ENCODE measurements around the gene EVA1B. TPM values are rescaled to one million over a fixed set of nuclear protein-coding genes. Genes with fewer than 3 reads are reported as not detected.

The EVA1B gene
- total RNA-seq, 1 donor from 2014 or later = 3.1 TPM

GRCh38 chr1:36303650-36304360 is 19.6 kb downstream of the EVA1B start:
- H3K27ac Mint-ChIP-seq = no peak overlapping the region
- peaks cover 22% of the 10 kb centered on the region for H3K36me3 Mint-ChIP-seq
- no peak overlapping the region for H3K27ac ChIP-seq
- peaks cover 26% of the 10 kb centered on the region for H4K20me1 ChIP-seq (ENCODE audit: low read depth)
- no peak overlapping the region for H2AFZ ChIP-seq (replicated peaks)
- H3K9ac ChIP-seq = no peak overlapping the region
- H3K9me3 ChIP-seq (ENCODE audit: low read depth) = no peaks in the 10 kb centered on the region
- no peaks in the 10 kb centered on the region for H3K9me3 Mint-ChIP-seq
- H3K4me2 ChIP-seq = no peak overlapping the region
- H3K36me3 ChIP-seq = peaks cover 4% of the 10 kb centered on the region
- H3K4me1 ChIP-seq = peaks cover 11% of the 10 kb centered on the region
- no peak for DNase-seq (ENCODE audit: low spot score)
- H3F3A ChIP-seq (ENCODE audit: low read depth) = peaks cover 27% of the 10 kb centered on the region
- H3K4me3 ChIP-seq = no peak overlapping the region
- TF ChIP-seq CTCF (IDR thresholded peaks at IDR 0.05) = no peak
- no peak for TF ChIP-seq EZH2phosphoT487 (IDR thresholded peaks at IDR 0.05)
- TF ChIP-seq EZH2 (IDR thresholded peaks at IDR 0.05) = no peak
- H3K27me3 ChIP-seq = no peaks in the 10 kb centered on the region
- peaks cover 4% of the 10 kb centered on the region for H3K27me3 Mint-ChIP-seq (ENCODE audit: insufficient read depth, low read depth)
- H3K4me1 Mint-ChIP-seq = peaks cover 16% of the 10 kb centered on the region
- no peak overlapping the region for H3K4me3 Mint-ChIP-seq
- H3K79me2 ChIP-seq (ENCODE audit: low read depth) = peaks cover 6% of the 10 kb centered on the region

- Histone ChIP-seq H2AFZ (replicated peaks) (no peak overlapping the region), H3K9ac (no peak overlapping the region), H3K36me3 (peaks cover 4% of the 10 kb centered on the region), H3K27ac (no peak overlapping the region), H3K4me3 (no peak overlapping the region), H3K4me2 (no peak overlapping the region), H3K79me2 (ENCODE audit: low read depth) (peaks cover 6% of the 10 kb centered on the region), H3K4me1 (peaks cover 11% of the 10 kb centered on the region), H3K9me3 (ENCODE audit: low read depth) (no peaks in the 10 kb centered on the region), H4K20me1 (ENCODE audit: low read depth) (peaks cover 26% of the 10 kb centered on the region), H3F3A (ENCODE audit: low read depth) (peaks cover 27% of the 10 kb centered on the region), H3K27me3 (no peaks in the 10 kb centered on the region)
- H3K36me3 Mint-ChIP-seq = peaks cover 22% of the 10 kb centered on the region
- peaks cover 14% of the 10 kb centered on the region for H3K4me1 Mint-ChIP-seq
- H3K27me3 Mint-ChIP-seq (ENCODE audit: insufficient read depth, low read depth) = peaks cover 4% of the 10 kb centered on the region
- TF ChIP-seq EZH2phosphoT487 (IDR thresholded peaks at IDR 0.05) (no peak), CTCF (IDR thresholded peaks at IDR 0.05) (no peak), EZH2 (IDR thresholded peaks at IDR 0.05) (no peak)
- H3K27ac Mint-ChIP-seq = no peak overlapping the region
- no peak overlapping the region for H3K4me3 Mint-ChIP-seq
- DNase-seq (ENCODE audit: low spot score) = no peak
- H3K9me3 Mint-ChIP-seq = no peaks in the 10 kb centered on the region
These were observed 20.2 kb downstream of the EVA1B start for GRCh38 chr1:36303244-36303643.

- Histone ChIP-seq H3K4me1 (peaks cover 4% of the 10 kb centered on the region), H3K36me3 (peaks cover 8% of the 10 kb centered on the region), H3K27ac (no peak overlapping the region), H4K20me1 (ENCODE audit: low read depth) (peaks cover 19% of the 10 kb centered on the region), H3F3A (ENCODE audit: low read depth) (peaks cover 28% of the 10 kb centered on the region), H3K79me2 (ENCODE audit: low read depth) (no peaks in the 10 kb centered on the region), H3K27me3 (no peaks in the 10 kb centered on the region), H3K9ac (no peak overlapping the region), H2AFZ (replicated peaks) (no peak overlapping the region), H3K4me3 (no peak overlapping the region), H3K4me2 (no peak overlapping the region), H3K9me3 (ENCODE audit: low read depth) (no peaks in the 10 kb centered on the region)
- Mint-ChIP-seq H3K9me3 (no peaks in the 10 kb centered on the region), H3K4me3 (no peak overlapping the region), H3K4me1 (peaks cover 5% of the 10 kb centered on the region), H3K27me3 (ENCODE audit: insufficient read depth, low read depth) (peaks cover 2% of the 10 kb centered on the region), H3K36me3 (peaks cover 27% of the 10 kb centered on the region), H3K27ac (no peak overlapping the region)
- DNase-seq (ENCODE audit: low spot score) = no peak
- TF ChIP-seq EZH2 (IDR thresholded peaks at IDR 0.05) (no peak), EZH2phosphoT487 (IDR thresholded peaks at IDR 0.05) (no peak), CTCF (IDR thresholded peaks at IDR 0.05) (no peak)
These were observed 22.2 kb downstream of the EVA1B start for GRCh38 chr1:36301220-36301619.
